GM12801 (cell line): ENCODE data around the gene SLC25A40.

Experiments
- TF ChIP-seq, protein P1 (sequence below): IDR thresholded peaks from one replicate; pipeline ENCODE4 v1.5.1; 2011; ENCODE audit warnings: control low read depth; ENCODE audit not compliant: insufficient read length; ENCODE audit errors: extremely low read depth

SLC25A40 gene

DNA sequence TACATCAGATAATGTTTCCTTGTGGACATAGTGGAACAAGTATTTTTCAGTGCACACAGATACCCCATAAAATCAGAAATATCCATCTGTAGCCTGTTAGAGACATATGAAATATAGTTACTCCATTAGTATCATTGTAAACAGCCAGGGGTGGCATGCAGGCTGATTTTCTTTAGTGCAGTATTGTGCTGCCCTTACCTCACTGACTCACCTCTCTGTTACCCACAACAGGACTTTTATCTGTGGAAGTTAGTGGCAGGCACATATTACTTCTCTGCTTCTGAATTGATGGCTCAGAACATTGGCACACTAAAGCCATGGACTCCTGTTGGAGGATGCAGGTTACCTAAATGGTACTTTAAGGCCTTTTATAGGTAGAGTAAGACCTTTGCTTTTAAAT is 70.0 kb downstream of the SLC25A40 start:
- TF ChIP-seq, protein P1, sequence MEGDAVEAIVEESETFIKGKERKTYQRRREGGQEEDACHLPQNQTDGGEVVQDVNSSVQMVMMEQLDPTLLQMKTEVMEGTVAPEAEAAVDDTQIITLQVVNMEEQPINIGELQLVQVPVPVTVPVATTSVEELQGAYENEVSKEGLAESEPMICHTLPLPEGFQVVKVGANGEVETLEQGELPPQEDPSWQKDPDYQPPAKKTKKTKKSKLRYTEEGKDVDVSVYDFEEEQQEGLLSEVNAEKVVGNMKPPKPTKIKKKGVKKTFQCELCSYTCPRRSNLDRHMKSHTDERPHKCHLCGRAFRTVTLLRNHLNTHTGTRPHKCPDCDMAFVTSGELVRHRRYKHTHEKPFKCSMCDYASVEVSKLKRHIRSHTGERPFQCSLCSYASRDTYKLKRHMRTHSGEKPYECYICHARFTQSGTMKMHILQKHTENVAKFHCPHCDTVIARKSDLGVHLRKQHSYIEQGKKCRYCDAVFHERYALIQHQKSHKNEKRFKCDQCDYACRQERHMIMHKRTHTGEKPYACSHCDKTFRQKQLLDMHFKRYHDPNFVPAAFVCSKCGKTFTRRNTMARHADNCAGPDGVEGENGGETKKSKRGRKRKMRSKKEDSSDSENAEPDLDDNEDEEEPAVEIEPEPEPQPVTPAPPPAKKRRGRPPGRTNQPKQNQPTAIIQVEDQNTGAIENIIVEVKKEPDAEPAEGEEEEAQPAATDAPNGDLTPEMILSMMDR = no peak

DNA sequence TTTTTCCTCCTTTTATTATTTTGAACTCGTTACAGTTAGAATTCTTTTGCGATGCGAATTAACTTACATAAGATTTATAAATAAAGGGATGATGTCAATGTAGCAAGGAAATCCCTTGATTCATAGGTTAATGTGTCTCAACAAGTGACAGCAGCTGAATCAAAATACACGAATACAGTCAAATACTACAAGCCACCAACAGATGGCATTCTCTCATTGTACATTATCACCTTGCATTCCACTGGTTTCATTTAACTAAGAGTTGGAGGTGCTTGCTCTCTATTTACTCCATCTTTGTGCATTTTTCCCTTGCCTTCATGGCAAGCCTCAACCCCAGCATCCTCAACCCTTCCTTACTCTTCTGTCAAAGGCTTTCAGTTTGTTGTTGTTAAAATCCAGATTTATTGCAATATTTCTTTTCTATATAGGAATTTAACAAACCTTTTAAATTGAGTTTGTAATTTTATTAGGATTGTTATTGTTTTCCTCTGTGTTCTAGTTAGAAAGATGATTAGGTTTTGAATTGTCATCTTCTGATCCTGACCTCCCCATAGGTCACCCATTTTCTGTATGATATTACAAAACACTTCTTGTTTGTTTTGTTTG is 78.3 kb downstream of the SLC25A40 start:
- TF ChIP-seq, protein P1 = no peak

DNA sequence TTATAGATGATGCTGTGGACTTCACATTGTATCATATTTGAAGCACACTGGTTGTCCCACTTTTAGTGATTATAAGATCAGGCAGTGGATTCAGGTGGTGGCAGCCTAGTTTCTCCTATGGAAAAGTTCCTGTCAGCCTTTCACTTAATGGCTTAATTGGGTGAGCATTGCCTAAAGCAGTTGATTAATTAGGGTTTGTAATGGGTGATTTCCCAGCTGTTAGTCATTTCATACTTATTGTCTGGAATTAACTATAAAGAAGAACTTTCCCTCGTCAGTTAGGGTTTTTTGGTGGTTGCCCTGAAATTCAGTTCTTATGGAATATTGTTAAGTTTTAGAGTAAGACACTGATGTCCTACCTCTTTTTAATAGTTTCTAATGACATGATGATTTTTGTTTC is 78.8 kb downstream of the SLC25A40 start:
- TF ChIP-seq, protein P1 = no peak

DNA sequence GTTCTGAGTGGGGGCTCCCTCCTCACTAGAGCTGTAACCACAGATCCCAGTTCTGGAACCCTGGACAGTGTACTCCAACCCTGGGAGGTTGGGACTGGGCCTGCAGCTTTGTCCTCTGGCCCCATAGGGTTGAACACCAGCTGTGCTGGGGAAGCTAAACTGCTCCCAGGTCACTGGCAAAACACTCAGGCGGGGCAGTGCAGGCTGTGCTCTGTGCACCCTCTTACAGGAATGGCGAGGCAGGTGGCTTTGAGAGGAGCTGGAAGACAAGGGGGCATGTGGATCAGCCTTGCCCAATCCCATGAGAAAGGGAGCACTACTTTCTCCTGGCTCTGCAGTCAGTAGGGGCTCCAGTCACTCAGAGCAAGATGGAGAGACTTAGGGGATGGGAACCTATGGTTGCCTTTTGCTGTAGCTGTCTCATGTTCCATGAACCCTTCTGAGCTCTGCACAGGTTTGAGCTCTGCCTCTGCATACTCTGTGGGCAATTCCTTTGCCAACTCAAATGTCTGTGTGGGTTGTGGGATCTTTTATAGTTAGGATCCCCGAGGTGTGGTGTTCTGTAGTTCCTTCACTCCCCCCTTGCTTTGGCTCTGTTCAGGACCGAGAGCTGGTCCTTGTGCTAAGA is 90.7 kb downstream of the SLC25A40 start:
- TF ChIP-seq, protein P1 = no peak

DNA sequence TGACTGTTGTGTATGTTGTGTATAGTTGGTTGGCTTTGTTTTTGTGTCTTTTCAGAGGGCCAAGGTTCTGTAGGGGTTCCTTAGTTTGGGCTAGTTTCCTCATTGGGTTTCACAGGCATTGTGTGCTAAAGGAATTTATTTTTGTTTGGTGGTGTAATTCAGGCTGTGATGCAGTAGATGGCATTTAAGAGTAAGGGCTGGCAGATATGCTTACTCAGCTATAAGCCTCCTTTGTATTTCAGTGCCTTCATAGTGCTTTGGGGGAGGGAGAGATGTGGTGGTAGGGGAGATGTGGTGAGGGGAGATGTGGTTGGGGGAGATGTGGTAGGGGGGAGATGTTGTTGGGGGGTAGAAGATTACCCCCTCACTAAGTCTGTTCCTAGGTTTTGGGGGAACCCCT is 91.7 kb downstream of the SLC25A40 start:
- TF ChIP-seq, protein P1 = no peak
